ENCODE measurements around the gene NIPAL3.

NIPAL3 gene

DNA sequence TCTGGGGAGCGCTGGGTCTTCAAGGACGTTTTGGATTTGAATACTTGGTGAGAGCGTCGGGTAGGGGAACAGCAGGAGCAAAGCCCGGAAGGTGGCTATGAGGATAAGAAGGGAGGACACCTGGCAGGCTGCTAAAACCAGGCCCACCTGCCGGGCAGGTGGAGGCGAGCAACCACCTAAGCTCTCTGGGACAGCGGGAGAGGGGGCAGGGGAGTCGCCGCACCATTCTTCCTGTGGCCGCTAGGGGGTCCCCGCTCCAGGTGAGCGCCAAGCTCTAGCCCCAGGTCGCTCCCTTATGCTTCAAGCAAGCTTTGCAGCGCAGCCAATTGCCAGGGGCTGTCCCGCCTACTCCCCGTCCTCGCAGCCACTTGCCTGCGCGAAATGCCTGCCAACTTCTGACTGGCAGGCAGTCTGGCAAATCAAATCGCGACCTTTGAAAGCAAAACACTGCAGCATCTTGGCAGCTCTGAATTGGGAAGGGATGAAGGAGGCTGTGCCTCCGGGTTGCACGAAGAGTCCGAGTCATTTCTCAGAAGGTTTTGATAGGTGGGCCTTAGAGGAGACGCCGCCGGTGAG lies at the start of gene NIPAL3:
NIPAL3 (plus strand) TSS at position 469 of the 576 bp plus-strand sequence. CDS start 3,746 bp downstream, outside the sequence.
- peak; percentile 98 for DNase-seq (ENCODE audit: low spot score)

DNA sequence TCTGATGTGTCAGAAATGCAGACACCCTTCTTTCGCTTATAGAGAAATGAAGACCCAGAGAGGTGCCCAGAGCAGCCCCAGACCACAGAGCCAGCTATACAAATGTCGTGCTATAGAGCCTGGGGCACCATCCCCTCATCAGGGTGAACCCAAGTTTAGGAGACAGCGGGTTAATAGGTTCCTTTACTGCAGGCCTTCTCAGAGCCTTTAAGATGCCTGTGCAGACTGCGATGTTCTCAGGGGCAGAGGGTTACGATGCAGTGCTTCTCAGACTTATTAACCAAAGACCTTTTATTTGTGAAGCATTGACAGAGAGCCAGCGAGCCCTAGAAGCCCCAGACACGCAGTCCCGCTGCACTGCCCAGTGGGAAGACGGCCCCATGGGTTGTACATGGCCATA lies 48.9 kb upstream of the NIPAL3 start:
- DNase-seq (ENCODE audit: low spot score), result no peak

DNA sequence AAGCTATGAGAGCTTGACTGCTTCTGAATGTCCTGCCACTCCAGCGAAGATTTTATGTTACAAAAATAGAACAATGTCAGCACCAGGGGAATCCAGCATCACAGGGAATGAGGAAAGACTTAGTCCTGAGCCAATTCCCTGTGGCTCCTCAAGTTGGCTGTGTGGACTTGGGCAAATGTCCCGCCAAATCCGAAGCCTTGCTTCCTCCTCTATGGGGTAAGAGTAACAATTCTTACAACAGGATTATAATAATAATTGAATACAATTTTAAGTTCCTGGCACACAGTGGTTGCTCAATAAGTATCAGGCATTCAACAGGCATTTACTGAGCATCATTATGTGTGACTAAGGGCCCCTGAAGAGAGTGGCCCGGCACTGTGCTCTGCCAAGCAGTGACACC lies 46.4 kb upstream of the NIPAL3 start:
- no peak for DNase-seq (ENCODE audit: low spot score)

DNA sequence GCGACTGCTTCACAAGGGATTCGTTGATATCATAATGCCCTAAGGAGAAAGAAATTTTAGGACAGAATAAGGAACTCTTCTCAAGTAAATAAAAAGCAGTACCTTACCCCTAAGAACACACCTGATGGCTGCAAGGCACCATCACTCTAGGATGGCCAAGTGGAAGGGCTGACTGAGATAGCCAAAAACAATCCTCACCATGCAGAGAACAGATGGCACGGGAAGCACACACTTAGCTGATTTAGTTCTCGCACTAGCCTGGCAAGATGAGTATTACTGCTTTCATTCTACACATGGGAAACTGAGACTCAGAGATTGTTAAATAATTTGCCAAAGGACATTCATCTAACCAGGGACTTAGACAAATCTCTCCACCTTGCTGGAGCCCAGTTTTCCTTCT lies 45.8 kb upstream of the NIPAL3 start:
- no peak for DNase-seq (ENCODE audit: low spot score)

DNA sequence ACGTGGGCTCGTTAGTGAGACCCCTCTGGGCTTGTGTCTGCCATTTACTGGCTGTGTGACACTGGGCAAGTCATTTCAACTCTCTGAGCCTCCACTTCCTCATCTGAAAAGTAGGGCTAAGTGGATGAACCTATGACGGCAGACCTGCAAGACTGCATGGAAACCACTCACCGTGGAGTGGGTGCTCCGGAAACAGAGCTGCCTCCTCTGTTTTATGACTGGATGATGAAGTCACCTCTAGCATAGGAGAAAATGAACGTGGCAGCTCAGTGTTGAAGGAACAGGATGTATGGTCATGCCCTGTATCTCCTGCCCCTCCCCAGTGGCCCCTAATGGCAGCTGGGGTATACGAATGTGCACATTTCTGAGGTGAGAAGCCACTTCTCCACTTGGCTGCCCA lies 42.6 kb upstream of the NIPAL3 start:
- no peak for DNase-seq (ENCODE audit: low spot score)

DNA sequence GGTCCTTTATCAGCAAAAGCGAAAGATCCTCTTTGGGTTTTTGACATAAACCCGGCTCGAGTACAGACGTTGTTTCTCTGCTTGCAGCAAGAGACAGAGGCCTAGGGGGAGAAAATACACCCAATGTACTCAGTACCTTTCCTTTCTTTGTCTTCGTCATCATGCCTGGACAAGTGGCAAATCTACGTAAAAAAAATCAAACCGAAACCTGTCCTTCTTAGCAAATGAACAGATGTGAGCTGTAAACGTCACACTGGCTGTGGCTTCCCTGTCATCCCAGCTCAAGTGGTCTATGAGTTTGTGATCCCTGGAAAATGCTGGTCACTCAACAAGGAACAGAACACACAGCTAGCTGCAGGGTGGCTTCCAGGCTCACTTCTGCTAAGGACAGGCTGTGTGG lies 41.9 kb upstream of the NIPAL3 start:
- DNase-seq (ENCODE audit: low spot score), result no peak

DNA sequence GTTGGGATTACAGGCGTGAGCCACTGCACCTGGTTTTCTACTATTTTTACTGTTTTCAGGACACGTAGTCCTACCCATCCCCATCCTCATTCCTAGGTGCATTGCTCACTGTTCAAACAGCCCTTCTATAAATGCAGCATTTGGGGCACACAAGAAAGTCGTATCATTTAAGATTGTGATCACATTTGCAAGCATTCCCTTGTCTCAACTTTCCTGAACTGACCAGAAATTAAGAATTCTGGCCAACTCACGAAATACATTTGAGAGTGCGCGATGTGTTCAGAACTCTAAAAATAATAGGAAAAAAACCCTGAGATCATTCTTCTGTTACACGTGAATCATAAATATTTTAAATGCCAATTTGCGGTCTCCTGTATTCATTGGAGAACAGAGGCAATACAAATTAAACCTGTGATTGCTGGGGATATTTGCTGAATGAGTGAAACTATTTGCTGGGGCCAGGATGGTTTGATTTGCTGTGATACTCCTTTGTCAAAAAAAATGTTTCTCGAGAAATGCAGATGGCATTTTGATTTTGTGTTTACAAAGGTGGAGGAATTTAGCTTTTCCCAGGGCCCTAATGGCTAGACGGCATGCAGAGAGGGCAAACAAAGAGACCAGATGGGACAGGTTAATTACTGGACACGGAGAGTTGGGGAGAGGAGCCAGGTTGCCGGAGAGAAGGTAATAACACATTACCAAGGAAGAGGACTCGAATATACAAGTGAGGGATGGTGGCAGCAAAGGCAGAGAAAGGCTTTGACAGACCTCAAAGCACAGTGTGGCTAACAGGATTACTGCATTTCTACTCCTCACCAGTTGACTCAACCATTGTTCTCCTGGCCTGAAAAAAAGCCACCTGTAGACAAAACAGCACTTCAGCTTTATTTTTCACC lies 40.5 kb upstream of the NIPAL3 start:
- no peak for DNase-seq (ENCODE audit: low spot score)

DNA sequence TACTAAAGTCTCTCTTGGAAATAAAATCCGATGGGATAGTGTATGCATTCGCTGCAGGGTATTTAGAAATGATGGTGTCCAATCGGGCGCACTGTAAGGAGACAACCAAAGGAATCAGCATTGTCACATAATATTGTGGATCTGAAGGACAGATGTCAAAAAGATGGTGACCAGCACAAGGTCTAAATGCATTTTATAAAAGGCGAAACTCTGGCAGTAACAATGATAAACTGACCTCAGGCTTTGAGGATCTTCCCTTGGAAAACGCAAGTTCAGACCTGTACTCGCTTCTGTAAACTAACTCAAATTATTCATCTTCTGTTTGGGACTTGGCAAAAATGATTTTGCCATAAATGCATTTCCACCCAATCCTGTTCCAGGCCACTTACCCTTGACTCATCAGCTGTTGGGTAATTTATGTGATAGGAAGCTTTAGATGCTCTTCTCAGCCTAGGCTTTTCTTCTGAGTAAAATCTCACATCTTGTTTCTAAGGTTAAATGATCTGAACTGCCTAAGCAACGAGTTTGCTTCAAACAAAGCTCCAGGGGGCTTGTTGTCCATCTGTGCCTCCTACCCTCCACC lies 35.8 kb upstream of the NIPAL3 start:
- no peak for DNase-seq (ENCODE audit: low spot score)

DNA sequence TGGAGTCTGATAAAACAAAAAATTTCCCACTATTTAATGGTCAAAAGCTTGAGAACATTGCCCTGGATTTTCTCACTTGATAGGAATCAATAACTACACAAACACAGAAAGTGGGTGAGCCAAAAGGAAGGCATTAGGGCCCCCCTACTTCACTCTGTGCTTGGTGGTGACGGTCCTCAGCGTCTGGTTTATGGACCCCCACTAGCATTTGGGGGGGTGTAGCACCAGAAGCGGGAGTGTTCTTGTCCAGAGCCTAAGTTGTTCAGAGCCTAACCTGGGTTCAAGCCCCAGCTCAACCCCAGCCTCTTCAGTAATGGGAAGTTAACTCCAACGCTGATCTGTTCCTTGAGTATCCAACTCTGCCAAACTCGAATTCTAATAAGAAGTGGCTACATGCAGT lies 35.1 kb upstream of the NIPAL3 start:
- no peak for DNase-seq (ENCODE audit: low spot score)

DNA sequence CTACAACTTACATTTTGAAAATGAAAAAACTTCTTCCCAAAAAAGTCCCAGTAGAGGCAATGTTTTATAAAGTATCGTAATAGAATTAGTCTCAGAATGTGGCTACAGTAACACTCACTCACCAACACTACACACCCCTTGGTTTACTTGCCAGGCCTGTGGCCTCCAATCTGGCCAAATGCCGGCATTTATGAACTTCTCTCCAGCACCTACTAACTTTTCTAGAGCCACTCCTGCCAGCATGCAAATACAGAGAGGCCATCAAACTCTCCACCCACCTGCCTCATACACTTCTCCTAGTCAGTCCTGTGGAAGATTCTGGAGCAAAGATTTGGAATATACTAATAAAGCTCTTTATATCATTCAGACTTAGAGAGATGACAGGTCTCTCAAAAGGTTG lies 34.3 kb upstream of the NIPAL3 start:
- no peak for DNase-seq (ENCODE audit: low spot score)

DNA sequence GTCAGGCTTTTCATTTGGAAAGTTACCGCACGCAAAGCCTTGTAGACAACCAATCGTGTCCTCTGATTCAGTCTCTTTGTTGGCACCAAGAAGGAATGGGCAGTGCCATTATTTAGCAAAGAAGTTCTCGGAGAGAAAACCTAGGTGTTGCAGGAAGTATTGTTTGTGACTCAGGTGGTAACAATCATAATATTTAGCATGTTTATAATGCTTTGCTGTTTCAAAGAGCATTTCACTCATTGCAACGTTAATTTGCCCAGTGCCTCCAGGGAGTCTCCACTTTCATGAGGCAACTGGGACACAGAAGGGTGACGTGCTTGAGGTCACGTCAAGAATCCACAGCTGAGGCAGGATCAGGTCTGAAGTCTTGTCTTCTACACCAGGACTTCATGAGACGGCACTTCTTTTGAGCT lies 33.4 kb upstream of the NIPAL3 start:
- no peak for DNase-seq (ENCODE audit: low spot score)

DNA sequence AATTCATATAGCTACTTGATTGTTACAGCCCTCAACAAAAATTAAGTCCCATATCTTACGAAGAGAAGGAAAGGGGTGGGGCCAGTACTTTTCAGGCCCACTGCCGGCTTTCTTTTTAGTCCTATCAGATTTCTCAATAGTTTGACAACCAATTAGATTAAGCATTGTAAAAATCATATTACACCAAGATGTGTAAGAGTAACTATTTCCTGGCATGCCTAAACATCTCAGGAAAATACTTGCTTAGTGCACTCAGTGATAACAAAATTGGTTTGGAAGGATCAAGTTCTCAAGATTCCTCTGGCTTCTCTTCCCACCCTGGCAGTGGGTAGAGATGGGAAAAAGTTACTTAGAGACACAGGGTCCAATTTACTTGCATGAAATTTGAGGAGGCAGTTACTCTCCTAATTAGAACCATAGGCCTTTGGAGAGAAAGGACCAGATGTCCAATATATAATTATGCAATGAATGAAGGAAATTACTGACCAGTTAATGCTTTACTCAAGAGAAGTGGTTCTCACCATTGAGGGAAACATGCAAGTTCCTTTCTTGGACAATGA lies 32.1 kb upstream of the NIPAL3 start:
- no peak for DNase-seq (ENCODE audit: low spot score)

DNA sequence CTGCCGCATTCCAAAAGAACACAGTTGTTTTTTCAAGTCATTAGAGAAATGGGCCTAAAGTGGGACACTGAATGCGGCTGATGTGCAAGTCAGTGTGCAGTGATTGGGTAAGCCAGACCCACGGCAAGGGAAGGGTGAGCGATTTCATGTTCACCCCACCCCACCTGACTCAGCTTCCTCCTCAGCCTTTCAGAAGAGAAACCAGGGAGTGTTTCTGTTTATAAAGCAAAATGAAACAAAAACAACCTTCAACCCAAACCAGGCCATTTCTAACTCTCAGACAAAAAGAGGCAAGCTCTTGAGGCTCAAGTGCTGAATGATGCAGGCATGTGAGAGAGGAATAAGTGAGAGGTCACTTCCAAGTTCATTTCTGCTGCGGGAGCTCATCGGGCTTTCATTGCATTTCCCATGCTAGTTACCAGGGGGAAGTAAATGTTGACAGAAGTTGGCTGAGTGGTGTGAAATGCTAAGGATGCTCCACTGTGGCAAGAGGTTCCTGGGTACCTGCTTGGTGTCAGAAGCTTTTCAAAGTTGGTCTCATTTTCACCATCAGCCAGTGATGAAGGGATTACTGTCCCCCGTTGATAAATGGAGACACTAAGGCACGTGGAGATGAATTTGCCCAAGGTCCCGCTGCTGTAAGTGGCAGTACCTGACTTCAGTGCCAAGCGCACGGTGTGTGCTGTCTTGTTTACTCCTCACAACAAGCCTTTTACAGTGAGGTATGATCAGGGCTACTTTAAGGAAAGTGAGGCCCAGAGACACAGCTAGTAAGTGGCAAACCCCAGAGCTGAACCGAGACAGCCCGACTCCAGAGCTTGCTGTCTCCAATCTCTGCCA lies 31.1 kb upstream of the NIPAL3 start:
- DNase-seq (ENCODE audit: low spot score), result no peak

DNA sequence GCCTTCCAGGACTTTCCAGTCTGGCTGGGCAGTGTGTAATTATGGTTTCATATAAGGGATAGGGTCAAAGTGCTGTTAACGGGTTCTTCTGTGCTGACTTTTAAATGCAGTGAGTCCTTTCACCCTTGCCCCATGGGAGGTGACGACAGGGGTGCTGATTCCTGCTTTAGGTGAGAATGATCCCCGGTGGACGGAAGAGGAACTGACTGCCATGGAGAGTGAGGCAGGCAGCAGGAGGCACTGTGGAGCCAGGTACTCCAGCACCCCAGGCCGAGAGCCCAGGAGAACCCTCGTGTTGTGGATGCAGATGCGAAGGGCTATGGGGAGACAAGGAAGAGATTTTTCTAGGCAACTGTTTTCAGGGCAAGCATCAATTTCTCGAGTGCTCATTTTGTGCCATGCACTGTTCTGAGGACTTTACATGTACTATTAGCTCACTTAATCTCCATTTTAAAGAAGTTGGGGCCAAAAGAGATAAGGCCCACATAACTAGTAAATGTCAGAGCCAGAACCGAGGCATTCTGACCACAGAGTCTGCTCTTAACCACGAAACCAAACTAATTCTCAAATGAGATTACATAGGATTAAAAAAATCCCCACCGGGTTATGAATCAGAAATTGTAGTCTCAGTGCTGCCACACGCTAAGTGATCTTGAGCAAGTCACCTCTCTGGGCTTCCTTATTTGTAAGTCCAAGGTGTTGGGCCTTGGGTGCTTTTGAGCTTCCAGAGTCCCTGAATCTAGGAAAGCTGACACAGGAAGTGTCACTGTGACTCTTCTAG lies 30.3 kb upstream of the NIPAL3 start:
- no peak for DNase-seq (ENCODE audit: low spot score)

DNA sequence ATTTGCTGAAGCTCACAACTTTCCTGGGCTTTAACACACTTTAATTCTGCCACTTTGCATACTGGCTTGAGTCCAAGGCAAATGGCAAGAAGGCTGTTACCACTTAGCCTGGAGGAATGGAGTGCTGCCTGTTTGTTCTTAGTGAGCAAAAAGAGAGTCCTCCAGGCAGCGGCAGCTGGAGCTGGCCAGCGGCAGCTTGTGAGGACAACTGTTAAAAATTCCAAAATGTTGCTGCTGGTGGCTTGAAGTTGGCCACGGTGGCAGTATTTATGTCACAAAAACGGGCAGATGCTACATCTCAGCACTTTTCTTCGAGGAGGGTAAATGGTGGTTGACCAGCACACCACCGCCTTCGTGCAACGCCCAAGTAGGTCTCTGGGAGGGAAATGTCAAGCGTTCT lies 29.4 kb upstream of the NIPAL3 start:
- no peak for DNase-seq (ENCODE audit: low spot score)

DNA sequence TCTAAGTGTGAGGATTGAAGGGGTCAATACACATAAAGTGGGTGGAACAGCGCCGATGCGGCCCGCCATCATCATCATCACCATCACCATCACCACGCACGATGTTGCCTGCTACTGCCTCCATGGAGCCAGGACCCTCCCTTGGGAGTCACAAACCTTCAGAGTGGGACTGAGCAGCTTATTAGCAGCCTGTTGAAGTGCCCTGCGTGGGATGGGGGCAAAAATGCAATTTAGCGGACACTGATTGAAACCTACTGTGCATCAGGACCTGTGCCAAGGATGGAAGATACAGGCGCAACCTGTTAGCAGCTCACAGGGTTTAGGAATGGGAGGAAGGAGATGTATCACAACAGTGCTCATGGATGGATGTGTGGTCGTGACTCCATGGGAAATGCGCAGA lies 28.7 kb upstream of the NIPAL3 start:
- no peak for DNase-seq (ENCODE audit: low spot score)

DNA sequence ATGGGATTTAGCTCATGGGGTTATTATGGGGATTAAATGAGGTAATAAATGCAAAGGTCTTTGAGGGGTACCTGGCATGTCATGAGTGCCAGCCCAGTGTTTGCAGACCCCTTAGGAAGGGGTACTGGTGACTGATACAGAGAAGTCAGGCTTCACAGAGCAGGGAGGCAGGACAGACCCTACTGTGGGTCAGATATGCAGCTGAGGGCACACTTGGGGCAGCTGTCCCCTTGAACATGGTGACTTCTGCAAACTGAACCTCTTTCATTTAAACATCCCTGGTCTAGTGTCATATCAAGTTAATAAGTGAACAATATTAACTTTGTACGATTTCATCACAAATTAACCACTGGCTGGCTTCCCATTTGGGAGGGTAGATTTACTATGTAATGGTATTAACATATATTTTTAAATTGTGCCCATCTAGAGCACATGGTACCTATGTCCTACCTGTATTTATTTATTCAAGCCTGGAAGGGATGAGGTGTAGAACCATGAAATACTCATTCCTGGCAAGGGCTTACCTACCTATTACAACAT lies 27.9 kb upstream of the NIPAL3 start:
- no peak for DNase-seq (ENCODE audit: low spot score)

DNA sequence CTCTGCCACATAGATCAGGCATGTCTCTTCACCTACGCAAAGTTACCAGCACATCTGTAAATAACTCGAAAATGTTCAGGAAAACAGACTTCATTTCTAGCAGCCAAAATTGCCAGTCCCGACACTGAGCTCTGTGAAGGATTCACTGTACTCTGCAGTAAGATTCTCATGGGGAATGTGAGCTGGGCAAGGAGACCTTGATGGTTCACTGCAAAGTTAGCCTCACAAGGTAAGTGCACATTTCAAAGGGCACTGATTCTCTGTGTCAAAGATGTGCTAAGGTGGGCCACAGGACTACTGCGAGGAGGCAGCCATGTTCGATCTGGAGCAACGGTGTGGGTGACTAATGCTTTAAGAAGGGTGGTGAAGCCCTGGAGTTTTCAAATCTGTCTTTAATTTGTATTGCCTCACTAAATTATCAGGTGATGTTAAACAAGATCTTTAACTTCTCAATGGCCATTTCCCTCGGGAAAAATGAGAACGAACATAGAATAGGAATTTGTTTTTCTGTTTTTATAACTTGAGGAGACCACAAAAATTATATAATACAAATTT lies 27.2 kb upstream of the NIPAL3 start:
- no peak for DNase-seq (ENCODE audit: low spot score)

DNA sequence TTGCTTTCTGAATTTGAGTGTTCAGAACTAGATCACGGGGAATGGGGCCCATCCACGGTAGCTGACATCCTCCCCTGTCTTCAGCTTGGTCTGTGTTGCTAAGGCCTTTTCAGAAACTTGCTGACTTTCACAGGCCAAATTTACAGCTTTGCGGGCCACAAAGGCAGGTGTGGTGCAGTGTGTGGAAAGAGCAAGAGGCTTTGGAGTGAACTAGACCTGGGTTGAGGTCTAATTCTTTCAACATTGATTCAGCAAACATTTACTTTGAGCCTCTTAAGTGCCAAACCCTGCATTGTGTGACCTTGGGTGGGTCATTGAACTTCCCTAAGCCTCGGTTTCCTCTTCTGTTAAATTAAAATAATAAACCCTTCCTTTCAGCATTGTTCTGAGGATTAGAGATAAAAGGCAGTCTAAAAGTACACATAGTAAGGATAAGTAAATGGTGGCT lies 26.3 kb upstream of the NIPAL3 start:
- DNase-seq (ENCODE audit: low spot score), result no peak

DNA sequence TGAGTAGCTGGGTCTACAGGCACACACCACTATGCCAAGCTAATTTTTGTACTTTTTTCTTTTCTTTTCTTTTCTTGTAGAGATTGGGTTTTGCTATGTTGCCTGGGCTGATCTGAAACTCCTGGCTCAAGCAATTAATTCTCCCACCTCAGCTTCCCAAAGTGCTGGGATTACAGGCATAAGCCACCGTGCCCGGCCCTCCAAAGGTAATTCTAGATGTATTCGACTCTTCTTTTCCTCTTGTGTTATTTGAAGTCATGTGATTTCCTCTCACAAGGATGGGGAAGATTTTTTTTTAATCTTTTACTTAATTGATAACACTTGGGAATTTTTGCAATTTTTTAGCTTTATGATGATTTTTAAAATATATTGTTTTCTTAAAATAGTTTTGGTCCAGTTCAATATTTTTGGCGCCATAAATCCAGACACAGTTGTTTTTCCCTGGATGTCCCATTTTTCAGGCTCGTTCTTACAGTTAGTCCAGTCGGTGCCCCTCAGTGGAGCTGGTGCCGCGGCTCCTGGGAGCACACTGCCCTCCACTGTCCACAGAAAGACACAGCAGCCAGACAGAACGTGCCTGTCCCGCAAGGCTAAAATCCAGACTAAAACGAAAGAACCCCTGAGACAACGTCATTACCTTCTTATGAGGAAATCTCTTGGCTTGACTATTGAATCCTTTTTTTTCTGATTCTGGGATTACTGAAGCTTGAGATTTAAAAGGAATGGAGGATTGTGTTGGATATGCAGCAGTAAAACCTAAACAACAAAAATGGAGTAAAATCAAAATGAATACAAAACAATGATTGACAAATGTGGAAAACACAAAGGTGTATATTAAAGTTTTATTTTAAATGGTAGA lies 24.4 kb upstream of the NIPAL3 start:
- peak; percentile 85 for DNase-seq (ENCODE audit: low spot score)

All from globus pallidus (tissue), 1 donor.